ENCODE data around the gene BFSP2.
A peak's percentile ranks its signal among the peaks of the same experiment; 100 is the strongest.
"Not testable (repeated sequence)": the region's sequence is repeated elsewhere in the genome, so short reads cannot be mapped to it uniquely, and the experiment has no call there.

Gene BFSP2

DNA sequence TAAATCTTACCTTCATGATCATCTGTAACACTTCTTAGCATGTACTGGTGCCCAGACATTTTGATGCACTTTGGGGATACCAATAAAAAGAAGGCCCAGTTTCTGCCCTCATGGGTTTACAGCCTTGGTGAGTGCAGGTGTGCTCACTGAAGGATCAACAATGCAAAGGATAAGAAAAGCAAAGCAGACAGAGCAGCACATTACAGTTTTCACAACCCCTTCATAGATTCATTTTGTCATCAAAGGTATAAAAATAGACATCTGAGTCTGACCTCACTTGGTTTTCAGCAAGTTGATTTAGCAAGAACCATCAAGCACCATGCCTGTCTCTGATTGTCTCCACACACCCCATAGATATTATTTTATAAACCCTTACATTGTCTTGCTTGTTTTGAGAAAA, 77.6 kb downstream of the BFSP2 start:
- DNase-seq (ENCODE audit: low read depth in 2 of 3, low spot score in 1 of 3), result no peak

DNA sequence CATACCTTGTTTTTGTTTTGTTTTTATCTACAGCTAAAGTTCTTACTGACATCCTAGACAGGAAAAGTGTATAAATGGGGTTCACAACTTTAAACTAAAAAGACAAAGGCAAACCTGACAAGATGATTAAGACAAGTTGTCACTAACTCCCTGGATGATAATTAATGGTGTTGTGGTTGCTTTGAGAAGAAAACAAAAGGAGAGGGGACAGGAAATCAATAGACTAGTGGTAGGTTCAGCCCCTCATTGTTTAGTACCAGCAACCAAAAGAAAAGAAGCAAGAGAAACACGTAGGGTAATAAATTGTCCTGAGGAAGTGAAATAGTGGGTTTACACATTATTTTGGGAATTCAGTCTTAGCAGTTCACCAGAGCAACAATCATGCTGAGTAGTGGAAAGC, 78.8 kb downstream of the BFSP2 start:
- no peak for DNase-seq (ENCODE audit: low read depth in 2 of 3, low spot score in 1 of 3)

DNA sequence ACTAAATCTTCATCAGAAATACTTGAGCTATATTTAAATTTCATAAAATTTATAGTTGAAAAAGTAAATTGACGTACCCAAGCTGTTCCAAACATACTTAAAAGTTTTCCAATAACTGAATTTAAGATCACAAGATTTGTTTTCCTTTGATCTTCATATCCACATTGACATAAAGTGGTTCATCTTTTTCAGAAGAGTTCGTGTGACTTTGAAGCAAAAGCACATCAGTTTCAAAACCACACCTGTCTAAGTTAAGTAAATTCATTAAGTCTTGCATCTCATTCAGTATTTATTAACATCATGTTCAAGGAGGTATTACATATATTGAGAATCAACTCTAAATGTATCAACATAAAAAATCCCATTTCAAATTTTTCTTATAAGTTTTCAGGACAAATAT, 79.5 kb downstream of the BFSP2 start:
- no peak for DNase-seq (ENCODE audit: low read depth in 2 of 3, low spot score in 1 of 3)

DNA sequence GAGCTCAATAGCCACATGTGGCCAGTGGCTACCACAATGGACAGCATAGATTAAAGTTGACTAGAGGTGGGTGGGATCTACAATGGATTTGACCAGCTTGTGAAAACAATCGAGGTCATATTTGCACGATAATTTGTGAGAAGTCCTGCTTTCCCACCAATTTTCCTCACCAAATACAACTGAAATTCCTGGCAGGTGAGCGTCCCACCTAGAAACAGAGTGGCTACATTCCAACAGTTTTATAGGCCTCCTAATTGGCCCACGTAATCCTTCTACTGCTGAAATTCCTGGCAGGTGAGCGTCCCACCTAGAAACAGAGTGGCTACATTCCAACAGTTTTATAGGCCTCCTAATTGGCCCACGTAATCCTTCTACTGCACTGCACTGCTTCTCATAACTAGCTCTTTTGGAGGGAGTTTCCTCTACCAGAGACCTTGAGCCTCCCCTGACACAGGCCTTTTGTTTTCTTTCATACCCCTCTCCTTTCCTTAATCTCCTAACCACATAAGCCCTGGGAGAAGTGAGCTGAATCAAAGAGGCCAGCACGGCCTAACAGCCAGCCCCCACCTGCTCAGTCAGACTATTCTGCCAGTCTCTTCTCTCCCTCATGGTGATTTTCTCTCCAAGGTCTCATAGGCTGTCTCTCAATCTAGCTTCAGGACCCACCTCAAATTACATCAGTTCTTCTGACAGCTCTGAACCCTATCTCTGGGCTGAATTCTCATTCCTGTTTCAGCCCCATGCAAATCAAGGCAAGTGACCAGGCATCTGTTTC, 80.2 kb downstream of the BFSP2 start:
- no peak for DNase-seq (ENCODE audit: low read depth in 2 of 3, low spot score in 1 of 3)

DNA sequence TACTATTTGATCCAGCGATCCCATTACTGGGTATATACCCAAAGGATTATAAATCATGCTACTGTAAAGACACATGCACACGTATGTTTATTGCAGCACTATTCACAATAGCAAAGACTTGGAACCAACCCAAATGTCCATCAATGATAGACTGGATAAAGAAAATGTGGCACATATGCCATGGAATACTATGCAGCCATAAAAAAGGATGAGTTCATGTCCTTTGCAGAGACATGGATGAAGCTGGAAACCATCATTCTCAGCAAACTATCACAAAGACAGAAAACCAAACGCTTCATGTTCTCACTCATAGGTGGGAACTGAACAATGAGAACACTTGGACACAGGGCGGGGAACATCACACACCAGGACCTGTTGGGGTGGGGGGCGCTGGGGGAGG, 82.6 kb downstream of the BFSP2 start:
- not testable (repeated sequence) for DNase-seq (ENCODE audit: low read depth in 2 of 3, low spot score in 1 of 3)

DNA sequence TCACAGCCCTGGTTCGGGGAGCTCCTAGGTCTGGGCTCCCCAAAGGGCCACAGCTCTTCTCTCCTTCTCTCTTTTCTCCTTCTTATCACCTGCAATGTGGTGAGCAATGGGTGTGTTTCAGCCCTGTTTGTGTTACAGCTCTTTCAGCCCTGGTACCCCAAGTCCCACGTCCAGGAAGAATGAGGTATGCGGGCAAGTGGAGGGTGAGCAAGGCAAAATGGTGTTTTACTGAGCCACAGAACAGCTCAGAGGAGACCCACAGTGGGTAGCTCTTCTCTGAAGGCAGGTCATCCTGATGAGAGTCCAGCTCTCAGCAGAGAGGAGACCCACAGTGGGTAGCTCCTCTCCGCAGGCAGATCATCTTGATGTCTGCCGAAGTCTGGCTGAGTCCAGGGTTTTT, 86.8 kb downstream of the BFSP2 start:
- no peak for DNase-seq (ENCODE audit: low read depth in 2 of 3, low spot score in 1 of 3)

DNA sequence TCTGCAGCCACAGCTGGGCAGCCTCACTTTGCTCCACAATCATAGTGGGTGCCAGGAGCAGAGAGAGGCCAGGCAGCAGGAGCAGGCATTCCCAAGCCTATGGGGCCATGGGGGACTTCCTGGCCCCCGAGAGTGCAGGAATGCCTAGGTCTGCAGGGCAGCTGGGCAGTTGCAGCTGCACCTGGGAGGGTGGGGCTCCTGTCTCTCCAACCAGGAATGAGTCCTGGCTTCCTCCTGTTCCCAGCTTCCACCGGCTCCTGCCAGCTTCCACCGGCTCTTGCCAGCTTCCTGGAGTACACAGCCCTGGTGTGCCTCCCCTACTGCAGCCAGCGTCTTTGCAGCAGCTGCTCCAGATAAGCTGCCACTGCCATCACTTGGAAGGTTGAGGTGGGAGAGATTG, 87.3 kb downstream of the BFSP2 start:
- DNase-seq (ENCODE audit: low read depth in 2 of 3, low spot score in 1 of 3), result no peak

DNA sequence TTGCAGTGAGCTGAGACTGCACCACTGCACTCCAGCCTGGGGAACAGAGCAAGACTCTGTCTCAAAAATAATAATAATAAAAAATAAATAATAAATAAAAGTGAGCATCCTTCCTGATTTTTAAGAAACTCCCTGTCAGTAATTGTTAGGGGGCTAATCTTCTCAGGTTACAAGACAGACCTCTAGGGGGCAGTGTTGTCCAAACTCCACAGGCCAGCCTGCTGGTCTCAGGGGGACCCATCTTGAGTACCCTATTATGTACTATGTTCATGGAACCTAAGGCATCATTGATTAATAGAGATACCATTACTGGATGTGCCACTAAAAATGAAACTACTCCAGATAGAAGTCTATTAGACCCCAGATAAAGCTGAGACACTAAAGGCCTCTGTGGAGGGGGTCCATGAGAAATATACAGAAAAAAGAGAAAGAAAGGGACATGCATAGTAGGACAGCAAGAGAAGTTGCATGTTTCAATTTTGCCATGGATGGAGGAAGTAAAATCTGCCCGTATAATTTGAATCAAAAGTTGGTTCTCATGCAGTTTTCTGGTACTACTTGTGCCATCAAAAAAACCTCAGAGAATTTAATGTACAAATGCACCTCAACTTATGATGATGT, 88.2 kb downstream of the BFSP2 start:
- peak in 2 of 3 donors; percentile 30 to 70 for DNase-seq (ENCODE audit: low read depth in 2 of 3, low spot score in 1 of 3)

DNA sequence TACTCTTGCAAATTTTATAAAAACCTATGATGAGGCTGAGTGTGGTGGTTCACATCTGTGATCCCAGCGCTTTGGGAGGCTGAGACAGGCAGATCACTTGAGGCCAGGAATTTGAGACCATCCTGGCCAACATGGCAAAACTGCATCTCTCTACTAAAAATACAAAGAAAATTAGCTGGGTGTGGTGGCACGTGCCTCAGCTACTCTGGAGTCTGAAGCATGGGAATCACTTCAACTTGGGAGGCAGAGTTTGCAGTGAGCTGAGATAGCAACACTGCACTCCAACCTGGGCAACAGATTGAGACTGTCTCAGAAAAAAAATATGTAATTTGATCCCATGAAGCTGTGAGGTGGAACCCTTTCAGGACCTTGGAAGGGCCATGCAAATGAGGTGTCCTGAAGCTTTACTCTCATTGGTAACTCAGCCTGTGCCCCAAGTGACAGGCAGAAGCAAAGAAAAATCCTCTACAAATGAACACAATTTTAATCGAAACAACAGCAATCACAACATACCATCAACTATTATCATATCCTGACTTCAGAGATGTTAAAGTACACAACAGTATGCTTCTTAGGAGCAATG, 89.0 kb downstream of the BFSP2 start:
- DNase-seq (ENCODE audit: low read depth in 2 of 3, low spot score in 1 of 3), result no peak

DNA sequence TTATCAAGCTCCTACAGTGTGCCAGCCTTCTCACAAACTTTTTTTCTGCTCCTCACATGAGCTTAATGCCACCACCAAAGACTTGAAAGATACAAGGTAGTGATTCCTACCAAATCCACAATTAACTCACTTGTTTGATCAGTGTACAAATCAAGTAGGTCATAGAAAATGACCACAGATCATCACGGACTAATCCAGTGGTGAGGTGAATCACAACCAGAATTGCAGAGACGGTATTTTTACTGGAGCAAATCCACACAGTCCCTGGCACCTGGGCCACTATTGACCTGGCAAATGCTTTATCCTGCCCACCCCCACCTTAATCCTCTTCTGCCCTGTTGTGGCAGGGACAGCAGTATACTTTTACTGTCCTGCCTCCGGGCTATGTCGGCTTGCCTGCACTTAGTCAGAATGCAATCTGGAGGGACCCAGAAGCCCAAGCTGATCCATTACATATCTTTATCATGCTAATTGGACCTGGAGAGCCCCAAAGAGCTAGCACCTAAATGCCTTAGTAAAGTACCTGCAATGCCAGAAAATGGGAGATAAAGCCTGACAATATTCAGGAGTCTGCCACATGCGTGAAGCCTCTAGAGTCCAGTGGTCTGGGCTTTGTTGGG, 89.7 kb downstream of the BFSP2 start:
- no peak for DNase-seq (ENCODE audit: low read depth in 2 of 3, low spot score in 1 of 3)

DNA sequence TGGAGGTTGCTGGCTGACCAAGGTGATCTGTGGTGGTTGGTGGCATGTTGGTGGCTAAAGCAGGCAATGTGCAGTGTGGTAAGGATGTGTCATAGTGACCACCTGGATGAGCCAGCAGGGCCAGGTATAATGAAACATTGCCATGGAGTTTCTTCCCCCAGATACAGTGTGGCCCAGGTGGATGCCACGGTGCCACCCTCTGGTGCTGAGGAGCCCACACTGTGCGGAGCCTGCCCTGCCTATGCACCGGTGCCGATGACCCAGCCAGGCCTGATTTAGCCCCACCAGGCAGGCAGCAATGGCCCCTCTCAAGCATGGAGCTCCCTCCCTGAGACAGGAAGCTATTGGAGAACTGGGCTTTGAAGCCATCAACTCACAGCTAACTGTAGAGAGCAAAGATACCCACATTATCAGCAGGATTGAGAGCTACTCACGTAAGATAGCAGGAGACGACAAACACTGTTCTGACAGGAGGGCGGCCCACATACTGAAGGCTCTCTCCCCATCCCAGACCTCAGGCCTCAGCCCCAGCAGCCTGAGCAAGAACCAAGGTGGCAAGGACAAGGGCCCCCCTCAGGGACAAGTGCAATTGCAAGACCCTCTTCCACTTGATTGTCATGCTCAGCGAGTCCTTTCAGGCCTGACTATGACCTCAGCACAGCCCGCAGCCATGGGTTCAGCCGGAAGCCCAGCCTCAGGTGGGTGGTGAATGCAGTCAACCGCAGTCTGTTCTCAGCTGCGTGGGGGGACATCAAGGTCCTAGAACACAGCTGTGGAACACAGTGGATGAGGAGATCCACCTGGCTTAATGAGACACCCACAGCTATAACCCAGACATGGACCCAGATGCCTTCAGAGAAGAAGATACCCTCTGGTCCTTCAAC, 90.9 kb downstream of the BFSP2 start:
- peak; percentile 40 to 62 (median 51) for DNase-seq (ENCODE audit: low read depth in 2 of 3, low spot score in 1 of 3)

DNA sequence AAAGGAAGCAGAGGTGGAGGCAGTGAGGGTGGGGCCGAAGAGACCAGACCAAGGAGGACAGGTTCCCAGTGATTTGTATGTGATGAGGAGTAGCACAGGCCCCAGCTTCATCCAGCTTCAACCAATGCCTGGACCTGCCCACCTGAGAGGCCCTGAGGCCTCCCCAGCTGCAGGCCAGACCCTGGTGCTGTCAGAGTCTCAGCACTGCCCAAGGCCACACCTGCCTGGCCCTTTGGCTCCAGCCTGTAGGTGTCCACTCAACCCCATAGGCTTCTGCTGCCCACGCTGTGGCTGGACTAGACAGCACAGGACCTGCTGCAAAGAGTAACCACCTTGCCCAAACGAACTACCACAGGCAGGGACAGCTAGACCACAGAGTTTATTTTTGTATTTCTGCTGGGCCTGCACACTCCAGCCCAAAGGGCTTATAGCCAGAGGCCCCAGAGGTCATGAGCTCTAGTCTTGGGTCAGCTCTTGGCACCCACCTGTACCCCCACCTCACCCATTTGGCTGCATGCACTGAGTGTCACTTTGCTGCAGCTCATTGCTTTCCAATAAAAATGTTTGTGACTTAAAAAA, 91.7 kb downstream of the BFSP2 start:
- DNase-seq (ENCODE audit: low read depth in 2 of 3, low spot score in 1 of 3), result no peak

DNA sequence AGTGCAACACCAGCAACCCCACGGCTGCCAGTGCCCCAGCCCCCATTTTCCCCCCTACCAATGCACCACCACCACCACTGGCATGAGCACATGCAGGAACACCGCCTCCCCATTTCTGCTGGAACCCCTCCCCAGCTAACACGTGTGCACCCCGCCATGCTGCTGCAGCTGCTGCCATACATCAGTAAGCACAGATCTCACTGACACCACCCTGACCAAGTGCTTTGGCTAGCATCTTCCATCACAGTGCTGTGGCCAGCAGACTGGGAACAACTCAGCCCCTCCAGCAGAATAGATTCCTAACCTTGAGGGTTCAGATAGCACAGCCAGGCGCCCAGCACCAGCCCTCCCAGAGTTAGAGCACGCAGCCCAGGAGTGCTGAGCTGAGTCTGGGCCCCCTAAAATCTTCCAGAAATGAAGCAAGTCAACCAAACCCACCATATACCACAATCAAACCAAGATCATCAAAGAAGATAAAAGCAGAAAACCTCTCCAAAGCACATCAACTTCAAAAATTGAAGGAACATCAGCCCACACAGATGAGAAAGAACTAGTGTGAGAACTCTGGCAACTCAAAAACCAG, 92.4 kb downstream of the BFSP2 start:
- no peak for DNase-seq (ENCODE audit: low read depth in 2 of 3, low spot score in 1 of 3)

DNA sequence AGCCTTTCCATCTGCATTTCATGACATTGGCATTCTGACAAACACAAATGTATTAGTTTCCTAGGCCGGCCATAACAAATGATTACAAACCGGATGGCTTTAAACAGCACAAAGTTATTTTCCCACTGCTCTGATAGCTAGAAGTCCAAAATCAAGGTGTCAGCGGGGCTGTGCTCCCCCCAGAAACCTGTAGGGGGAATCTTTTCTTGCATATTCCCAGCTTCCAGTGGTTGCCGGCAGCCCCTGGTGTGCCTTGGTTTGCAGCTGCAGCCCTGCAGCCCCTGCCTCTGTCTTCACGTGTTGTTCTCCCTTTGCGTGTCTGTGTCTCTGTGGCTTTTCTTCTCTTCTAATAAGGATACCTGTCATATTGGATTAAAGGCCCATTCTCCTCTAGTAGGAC, 94.6 kb downstream of the BFSP2 start:
- DNase-seq (ENCODE audit: low read depth in 2 of 3, low spot score in 1 of 3), result no peak

DNA sequence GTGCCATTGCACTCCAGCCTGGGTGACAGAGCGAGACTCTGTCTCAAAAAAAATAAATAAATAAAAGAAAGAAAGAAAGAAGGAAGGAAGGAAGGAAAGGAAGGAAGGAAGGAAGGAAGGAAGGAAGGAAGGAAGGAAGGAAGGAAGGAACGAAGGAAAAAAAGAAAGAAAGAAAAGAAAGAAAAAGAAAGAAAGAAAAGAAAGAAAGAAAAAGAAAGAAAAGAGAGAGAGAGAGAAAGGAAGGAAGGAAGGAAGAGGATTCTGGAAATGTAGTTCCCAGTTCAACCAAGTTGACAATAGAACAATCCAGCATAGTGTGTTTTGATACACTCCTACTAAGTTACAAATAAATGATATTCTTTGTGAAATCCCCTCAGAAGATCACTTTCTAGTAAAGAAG, 102.7 kb downstream of the BFSP2 start:
- DNase-seq (ENCODE audit: low read depth in 2 of 3, low spot score in 1 of 3), result not testable (repeated sequence)

DNA sequence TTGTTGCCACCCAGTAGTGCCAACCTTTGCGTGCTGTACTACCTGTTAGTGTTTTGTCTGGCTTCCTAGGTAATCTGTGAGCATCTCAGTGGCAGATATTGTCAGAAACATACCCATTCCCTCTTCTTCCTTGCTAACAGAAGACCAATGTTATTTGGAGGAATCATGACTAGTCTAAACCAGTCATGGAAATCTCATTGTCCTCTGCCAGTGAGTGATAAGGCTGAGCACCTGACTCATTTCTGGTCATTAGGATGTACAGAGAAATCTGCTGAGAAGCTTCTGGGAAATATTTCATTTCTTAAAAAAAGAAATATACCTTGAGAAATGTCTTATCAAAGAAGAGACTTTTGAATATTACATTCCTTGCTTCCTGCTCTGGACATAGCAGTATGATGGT, 103.6 kb downstream of the BFSP2 start:
- no peak for DNase-seq (ENCODE audit: low read depth in 2 of 3, low spot score in 1 of 3)

DNA sequence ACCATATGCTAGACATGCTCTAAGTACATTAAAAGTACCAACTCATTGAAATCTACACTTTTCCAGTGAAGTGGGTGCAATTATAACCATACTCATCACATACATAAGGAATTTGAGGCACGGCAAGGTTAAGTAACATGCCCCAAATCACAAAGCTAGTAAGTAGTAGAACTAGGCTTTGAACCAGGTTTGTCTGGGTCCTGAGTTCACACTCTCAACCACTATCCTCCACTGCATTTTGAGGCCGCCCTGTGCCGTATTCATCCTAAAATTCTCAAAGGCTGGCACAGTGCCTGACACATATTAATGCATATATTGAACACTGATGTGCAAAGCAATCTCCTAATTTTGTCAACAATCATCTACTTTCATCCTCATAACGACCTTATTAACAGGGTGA, 104.9 kb downstream of the BFSP2 start:
- no peak for DNase-seq (ENCODE audit: low read depth in 2 of 3, low spot score in 1 of 3)

DNA sequence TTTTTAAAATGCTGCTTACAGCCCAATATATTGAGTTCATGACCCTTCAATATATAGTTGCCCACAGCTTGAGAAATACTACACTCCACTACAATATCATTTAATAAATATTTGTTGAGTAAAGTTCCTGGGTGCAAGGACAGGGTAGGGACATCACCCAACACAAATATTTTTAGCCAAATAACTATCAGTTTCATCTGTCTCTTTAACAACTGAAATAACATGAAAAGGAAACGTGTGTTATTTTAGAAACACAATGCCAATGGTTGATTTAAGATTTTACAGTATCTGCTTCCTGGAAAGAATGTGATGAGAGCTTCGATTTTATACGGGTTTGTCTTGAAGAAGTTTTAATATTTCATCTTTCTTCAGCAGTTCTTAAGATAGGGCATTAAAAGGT, 106.0 kb downstream of the BFSP2 start:
- no peak for DNase-seq (ENCODE audit: low read depth in 2 of 3, low spot score in 1 of 3)

DNA sequence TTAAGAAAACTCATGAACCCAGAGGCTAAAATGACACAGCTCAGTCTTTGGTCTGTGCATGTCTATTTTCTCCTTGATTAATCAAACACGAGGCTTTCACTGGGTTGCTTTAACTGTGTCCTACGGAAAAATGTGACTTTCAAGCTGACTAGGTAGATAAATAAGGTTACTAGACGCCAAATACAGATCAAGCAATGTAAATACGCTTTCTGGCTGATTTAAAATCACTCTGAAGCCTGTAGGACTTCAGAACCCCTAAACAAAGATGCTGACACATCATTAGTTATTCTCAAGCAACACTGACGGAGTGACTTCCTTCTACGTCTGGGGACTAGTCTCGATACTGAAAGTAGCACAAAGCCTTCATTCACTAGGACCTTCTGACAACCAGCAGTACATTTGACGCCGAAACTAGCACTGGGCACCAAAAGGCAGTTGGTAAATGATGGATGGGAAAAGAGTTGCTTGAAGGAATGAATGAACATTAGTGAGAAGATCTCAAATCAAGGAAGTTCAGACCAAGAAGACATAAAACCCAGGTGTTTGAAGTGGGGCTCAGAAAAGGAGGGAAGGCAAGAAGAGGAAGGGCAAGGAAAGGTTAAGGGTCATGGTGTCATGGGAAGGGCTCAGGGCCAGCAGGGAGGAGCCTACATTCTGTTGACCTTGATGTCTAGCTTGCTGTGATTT, 106.5 kb downstream of the BFSP2 start:
- peak in 1 of 3 donors; percentile 38 for DNase-seq (ENCODE audit: low read depth in 2 of 3, low spot score in 1 of 3)

DNA sequence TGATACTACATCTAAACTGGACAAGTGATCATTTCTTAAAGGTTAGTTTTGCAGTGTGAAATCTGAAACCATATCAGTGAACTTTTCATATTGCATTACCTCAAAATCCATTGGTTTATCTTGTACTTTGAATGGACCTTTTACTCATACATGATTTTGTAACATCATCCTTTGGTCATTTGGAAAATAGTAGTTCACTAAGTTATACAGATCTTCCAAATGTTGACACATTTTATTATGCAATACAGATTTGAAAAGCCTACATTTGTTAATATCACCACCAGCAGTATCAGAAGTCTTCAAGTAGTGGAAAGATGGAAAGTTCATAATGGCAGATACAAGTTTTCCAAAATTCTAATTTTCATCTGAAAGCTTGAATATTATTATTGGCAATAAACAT, 109.6 kb downstream of the BFSP2 start:
- DNase-seq (ENCODE audit: low read depth in 2 of 3, low spot score in 1 of 3), result no peak
